Fibroblast of peridontal ligament (primary cell): ENCODE results near the gene TMEM106A.
A peak's percentile ranks its signal among the peaks of the same experiment; 100 is the strongest.
"Not testable (repeated sequence)": the region's sequence is repeated elsewhere in the genome, so short reads cannot be mapped to it uniquely, and the experiment has no call there.

ENCODE experiments used
- DNase-seq: peaks from one replicate; pipeline ENCODE4 v3.0.0-alpha.2; 2010; ENCODE audit errors: extremely low read depth

Gene TMEM106A

GRCh38 chr17:43215341-43215740, 3.7 kb downstream of the TMEM106A start:
- DNase-seq, result no peak

DNA sequence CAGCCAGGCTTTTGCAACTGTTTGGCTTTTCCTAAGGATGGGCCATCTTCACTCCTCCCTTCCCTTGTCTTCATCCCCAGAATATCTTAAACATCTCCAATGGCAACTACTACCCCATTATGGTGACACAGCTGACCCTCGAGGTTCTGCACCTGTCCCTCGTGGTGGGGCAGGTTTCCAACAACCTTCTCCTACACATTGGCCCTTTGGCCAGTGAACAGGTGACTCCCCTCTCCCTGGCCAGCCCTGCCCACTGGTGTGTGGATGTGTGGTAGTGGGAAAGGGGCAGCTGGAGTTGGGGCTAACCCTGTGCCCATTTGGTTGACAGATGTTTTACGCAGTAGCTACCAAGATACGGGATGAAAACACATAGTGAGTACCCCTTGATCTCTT, 4.7 kb downstream of the TMEM106A start:
- no peak for DNase-seq

DNA sequence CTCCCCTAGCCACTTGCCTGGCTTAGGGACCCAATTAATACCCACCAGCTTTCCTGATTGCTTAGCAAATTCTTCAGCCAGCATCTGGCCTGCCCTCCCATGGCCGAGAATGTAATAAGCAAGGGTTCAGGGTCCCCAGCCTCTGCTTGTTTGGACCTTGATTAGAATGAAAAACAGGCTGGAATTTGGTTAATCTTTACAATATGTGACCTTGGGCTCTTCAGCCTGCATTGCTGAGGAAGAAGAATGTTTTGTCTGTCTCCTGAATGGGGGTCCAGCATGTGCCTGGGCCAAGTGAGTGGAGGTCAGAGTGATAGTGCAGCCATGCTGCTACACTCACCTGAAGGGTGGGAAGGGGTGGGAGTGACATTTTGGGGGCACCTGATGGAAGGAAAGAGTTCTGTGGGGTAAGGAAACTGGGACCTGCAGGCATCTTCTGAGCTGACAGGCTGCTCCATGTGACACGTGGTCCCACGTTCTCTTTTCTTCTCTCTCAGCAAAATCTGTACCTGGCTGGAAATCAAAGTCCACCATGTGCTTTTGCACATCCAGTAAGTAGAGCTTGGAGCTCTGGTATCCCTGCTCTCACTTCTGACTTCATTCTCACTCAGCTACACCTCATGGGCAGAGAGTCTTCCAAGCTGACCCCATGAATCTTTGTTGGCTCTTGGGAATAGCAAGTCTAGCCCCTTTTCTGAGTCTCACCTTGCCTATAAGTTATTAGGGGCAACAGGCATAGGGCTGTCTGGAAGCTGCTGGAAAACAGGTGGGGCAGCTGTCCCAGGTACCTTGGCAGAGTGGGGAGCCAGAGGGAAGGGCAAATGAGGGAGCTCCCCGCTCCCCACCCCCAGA, 5.3 kb downstream of the TMEM106A start:
- DNase-seq, result no peak

- DNase-seq, result no peak
These were observed 6.0 kb downstream of the TMEM106A start for GRCh38 chr17:43217614-43218087.

DNA sequence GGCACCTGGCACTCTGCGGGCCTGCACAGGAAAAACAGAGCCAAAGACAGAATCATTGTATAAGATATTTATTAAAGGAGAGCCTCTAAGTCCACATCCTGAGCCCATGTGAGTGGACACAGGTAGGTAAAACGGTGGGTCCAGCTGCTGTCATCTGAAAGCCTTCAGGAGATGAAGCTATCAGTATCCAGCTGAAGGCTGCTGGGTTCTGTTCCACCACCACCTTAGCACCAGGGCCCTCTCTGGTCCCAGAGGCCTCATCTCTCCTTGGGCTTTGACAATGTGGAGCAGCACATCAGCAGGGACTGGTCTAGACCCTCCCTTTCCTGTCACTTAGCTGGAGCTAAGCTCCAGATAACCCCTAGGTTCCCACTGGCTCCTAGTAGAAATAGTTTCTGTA, 7.3 kb downstream of the TMEM106A start:
- no peak for DNase-seq

DNA sequence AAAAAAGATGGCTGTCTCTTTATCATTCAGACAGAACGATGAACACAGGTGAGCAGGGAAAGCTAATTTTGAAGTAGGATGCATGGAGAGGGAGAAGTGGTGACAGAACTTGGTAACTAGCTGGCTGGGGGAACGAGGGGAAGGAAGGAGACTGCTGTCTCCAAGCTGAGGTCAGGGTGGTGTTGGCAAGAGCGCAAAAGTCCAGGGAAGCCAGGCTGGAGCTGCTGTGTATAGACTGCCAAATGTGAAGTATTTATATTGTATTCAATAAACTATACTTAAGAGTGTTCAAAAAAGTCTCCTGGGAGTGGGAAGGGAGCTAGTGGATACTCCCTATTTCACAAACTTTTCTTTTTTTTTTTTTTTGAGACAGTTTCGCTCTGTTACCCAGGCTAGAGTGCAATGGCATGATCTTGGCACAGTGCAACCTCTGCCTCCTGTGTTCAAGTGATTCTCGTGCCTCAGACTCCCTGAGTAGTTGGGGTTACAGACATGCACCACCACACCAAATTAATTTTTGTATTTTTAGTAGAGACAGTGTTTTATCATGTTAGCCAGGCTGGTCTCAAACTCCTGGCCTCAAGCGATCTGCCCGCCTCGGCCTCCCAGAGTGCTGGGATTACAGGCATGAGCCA, 8.2 kb downstream of the TMEM106A start:
- peak; percentile 60 for DNase-seq

GRCh38 chr17:43220511-43221125, 8.9 kb downstream of the TMEM106A start:
- no peak for DNase-seq

- DNase-seq, result no peak
These were observed 12.6 kb downstream of the TMEM106A start for GRCh38 chr17:43224146-43224705.

DNA sequence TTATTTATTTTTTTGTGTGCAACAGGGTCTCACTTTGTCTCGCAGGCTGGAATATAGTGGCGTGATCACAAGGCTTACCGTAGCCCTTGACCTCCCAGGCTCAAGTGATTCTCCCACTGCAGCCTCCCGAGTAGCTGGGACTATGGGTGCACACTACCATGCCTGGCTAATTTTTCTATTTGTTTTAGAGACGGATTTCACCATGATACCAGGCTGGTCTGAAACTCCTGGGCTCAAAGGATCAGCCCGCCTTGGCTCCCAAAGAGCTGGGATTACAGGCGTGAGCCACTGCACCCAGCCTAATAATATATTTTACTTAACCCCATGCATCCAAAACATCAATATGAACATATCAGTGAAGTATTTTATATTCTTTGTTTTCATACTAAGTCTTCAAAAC, 14.7 kb downstream of the TMEM106A start:
- no peak for DNase-seq

- DNase-seq, result not testable (repeated sequence)
These were observed 16.5 kb downstream of the TMEM106A start, which contains the start of gene CCDC200 for GRCh38 chr17:43228020-43228782. Gene CCDC200, minus strand, starts transcription at chr17:43228623. Its CDS starts 69 bp downstream, at chr17:43228554.

DNA sequence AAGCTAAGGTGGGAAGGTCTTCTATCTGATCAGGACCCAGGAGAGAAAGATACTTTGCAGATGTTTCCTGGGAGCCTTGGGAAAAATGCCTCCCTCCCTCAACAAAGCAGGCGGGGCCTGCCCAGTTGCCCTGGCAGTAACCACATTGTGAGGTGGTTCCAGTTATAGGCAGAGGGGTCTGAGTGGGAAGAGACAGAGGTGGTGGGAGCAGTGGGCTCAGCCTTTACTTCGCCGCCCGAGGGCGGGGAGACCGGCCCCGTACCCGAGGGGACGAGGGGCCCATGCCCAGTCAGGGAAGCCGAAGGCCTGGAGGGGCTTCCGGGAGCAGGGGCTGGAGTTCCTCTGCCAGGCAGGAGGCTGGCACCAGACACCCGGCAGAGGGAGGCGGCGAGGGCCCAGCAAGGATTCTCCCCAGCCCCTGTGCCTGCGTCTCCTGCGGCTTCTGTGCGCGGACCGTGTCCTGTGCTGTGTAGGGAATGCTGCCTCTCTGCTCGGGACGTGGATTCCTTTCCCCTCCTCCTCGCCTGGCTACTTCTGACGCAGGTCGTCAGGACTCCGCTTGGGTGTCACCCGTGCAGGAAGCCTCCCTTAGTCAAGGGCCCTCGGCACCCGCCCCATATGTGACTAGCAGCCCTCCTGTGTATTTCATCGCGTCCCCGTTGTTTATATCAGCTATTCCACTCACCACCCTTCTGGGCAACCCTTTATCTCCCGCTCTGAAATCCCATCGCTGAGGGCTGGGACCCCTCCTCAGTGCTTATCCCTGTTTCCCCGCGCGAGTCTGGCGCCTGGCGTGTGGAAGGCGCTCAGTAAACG, 19.7 kb downstream of the TMEM106A start:
- DNase-seq, result not testable (repeated sequence)

DNA sequence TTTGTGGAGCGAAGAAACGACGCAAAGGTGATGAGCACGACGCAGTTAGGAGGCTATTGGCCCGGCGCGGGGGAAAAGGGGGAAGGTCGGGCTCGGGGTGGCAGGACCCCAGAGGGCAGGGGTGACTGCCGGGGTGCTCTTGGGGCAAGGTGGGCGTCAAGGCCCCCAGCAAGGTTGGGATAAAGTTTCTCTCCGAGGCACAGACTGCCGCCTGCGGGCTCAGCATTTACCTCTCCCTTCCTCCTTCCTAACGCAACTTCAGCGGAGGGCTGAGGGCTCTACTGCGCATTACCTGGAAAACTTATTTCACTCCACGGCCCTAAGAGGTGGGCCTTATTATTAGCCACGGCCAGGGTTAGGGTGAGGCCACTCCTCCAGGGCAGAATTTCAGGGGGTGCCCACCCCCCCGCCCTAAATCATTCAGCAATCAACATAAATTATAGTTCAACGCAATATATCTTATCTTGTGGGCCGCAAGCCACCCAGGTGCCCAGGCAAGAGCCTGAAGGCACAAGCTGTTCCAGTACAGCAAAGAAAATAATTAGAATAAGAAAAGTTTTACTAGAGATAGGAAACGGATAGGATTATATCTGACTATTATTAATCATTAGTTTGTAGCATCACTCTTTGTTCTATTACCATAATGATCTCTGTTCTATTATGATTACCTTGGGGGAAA, 20.5 kb downstream of the TMEM106A start:
- not testable (repeated sequence) for DNase-seq

DNA sequence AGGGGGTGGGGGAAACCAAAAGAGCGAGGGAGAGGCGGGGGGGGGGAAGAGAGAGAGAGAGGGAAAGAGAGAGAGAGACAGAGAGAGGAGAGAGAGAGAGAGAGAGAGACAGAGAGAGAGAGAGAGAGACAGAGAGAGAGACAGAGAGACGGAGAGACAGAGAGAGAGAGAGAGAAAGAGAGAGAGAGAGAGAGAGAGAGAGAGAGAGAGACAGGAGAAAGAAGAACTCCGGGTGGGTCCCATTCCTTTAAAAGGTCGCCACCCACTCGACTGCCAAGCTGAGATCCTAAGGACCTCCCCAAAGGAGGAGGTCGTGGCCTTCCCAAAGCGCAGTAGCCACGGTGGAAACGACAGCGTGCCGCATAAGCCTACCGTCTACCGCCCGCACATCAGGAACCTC, 21.6 kb downstream of the TMEM106A start:
- DNase-seq, result not testable (repeated sequence)

DNA sequence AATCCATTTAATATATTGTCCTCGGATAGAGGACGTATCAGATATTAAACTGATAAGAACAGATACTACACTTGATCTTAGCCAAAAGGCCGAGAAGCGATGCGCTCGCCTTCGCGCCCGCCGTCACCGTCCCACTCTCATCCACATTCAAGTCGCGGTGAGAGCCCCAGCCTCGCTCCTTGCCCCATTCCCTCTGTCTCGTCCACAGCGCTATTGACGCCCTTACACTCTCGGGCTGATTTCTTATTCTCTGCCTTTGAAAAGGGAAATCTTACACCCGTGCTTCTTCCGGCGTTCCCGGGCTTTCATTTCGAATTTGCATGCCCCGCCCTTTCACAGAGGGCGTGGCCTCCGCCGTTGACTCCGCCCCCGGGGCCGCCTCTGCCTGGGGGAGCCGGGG, 22.2 kb downstream of the TMEM106A start, which contains the start of gene RNU2-1:
TSS of gene RNU2-1 (minus strand) at position 101 of the 400 bp plus-strand sequence.
- not testable (repeated sequence) for DNase-seq

DNA sequence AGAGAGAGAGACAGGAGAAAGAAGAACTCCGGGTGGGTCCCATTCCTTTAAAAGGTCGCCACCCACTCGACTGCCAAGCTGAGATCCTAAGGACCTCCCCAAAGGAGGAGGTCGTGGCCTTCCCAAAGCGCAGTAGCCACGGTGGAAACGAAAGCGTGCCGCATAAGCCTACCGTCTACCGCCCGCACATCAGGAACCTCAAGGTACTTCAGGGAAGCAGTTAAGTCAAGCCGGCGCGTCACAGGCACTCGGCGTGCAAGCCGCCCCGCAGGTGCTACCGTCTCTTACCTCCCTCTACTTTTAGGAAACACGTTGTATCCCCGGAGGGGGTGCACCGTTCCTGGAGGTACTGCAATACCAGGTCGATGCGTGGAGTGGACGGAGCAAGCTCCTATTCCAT, 27.9 kb downstream of the TMEM106A start:
- DNase-seq, result not testable (repeated sequence)

- DNase-seq, result not testable (repeated sequence)
These were observed 29.1 kb downstream of the TMEM106A start for GRCh38 chr17:43240596-43241352.

GRCh38 chr17:43246456-43246855, 34.8 kb downstream of the TMEM106A start:
- DNase-seq, result not testable (repeated sequence)
